Left renal pelvis (tissue), 4 donors: ENCODE measurements around the gene MSI2. TPM values are rescaled to one million over a fixed set of nuclear protein-coding genes. Genes with fewer than 3 reads are reported as not detected.

Experiments
- DNase-seq, 4 donors: peaks; one replicate each; pipeline ENCODE4 v3.0.0-alpha.2; 2013; ENCODE audit warnings: low read depth in 4 of 4, low spot score in 3 of 4
- polyA plus RNA-seq, 4 donors: library from polyadenylated mRNA; unstranded; fragments of 120-200 nt; gene quantifications; one replicate each; pipeline ENCODE4 v1.2.1, GENCODE V29; 2013; ENCODE audit not compliant: insufficient read length in 4 of 4

Gene MSI2
- polyA plus RNA-seq, 4 donors, result 46.8 to 107 (median 97.2) TPM

GRCh38 chr17:57531648-57532504 is 275.6 kb downstream of the MSI2 start:
- DNase-seq, result no peak

- DNase-seq, result no peak
Observed at GRCh38 chr17:57532556-57532955, 276.2 kb downstream of the MSI2 start.

GRCh38 chr17:57532966-57533365 is 276.6 kb downstream of the MSI2 start:
- no peak for DNase-seq

- DNase-seq, result no peak
Observed at GRCh38 chr17:57533684-57534305, 277.5 kb downstream of the MSI2 start.

- no peak for DNase-seq
Observed at GRCh38 chr17:57534863-57535248, 278.5 kb downstream of the MSI2 start.

GRCh38 chr17:57535249-57535966 is 279.1 kb downstream of the MSI2 start:
- DNase-seq, result no peak

GRCh38 chr17:57536289-57536688 is 280.0 kb downstream of the MSI2 start:
- no peak for DNase-seq

GRCh38 chr17:57536789-57537523 is 280.6 kb downstream of the MSI2 start:
- DNase-seq, result no peak

GRCh38 chr17:57537524-57538410 is 281.4 kb downstream of the MSI2 start:
- peak in 1 of 4 donors; percentile 60 for DNase-seq

GRCh38 chr17:57538736-57539456 is 282.6 kb downstream of the MSI2 start:
- DNase-seq, result no peak

GRCh38 chr17:57539529-57540301 is 283.4 kb downstream of the MSI2 start:
- no peak for DNase-seq

GRCh38 chr17:57540596-57540995 is 284.3 kb downstream of the MSI2 start:
- DNase-seq, result no peak

- no peak for DNase-seq
Observed at GRCh38 chr17:57541049-57541448, 284.7 kb downstream of the MSI2 start.

GRCh38 chr17:57541472-57542394 is 285.4 kb downstream of the MSI2 start:
- no peak for DNase-seq

- DNase-seq, result no peak
Observed at GRCh38 chr17:57542510-57542909, 286.2 kb downstream of the MSI2 start.

GRCh38 chr17:57543230-57543629 is 286.9 kb downstream of the MSI2 start:
- no peak for DNase-seq

GRCh38 chr17:57544401-57544800 is 288.1 kb downstream of the MSI2 start:
- no peak for DNase-seq
